GM23338 (cell line): ENCODE measurements around the gene LAMB3. TPM values are rescaled to one million over a fixed set of nuclear protein-coding genes. Genes with fewer than 3 reads are reported as not detected.

Experiments
- ATAC-seq: fragments of 200-7000 bp; cut with Tn5 transposase; 3 replicates; pipeline ENCODE4 v1.9.1; 2020
- DNase-seq: peaks from one replicate; pipeline ENCODE4 v3.0.0-alpha.2; 2015; ENCODE audit warnings: low spot score
- H2AFZ ChIP-seq: fragments of 200-600 bp; sonication (generic); 2 replicates; pipeline ENCODE4 v1.8.0; 2016; ENCODE audit warnings: antibody characterized with exemption, mild to moderate bottlenecking, moderate library complexity
- H3F3A ChIP-seq: fragments of 200-600 bp; sonication (generic); replicated peaks from 2 replicates; pipeline ENCODE4 v1.8.0; 2017; ENCODE audit warnings: antibody characterized with exemption, mixed run types, low read depth
- H3K27ac ChIP-seq: fragments of 200-600 bp; sonication (generic); 2 replicates; pipeline ENCODE4 v1.6.1; 2016; ENCODE audit warnings: low read depth
- H3K27me3 ChIP-seq: fragments of 200-600 bp; sonication (generic); 2 replicates; pipeline ENCODE4 v1.8.0; 2016; ENCODE audit warnings: mild to moderate bottlenecking, mixed run types, moderate library complexity; ENCODE audit not compliant: insufficient read depth
- H3K36me3 ChIP-seq: fragments of 200-600 bp; sonication (generic); 2 replicates; pipeline ENCODE4 v1.8.0; 2016; ENCODE audit warnings: mild to moderate bottlenecking; ENCODE audit not compliant: insufficient read depth
- H3K4me1 ChIP-seq: fragments of 200-600 bp; sonication (generic); 2 replicates; pipeline ENCODE4 v1.8.0; 2016; ENCODE audit warnings: mild to moderate bottlenecking, moderate library complexity; ENCODE audit not compliant: insufficient read depth
- H3K4me2 ChIP-seq: fragments of 200-600 bp; sonication (generic); 2 replicates; pipeline ENCODE4 v1.7.1; 2017; ENCODE audit warnings: mixed run types
- H3K4me3 ChIP-seq: fragments of 200-600 bp; sonication (generic); 2 replicates; pipeline ENCODE4 v1.6.1; 2016; ENCODE audit warnings: mixed run types
- H3K79me2 ChIP-seq: fragments of 200-600 bp; sonication (generic); replicated peaks from 2 replicates; pipeline ENCODE4 v1.8.0; 2017; ENCODE audit warnings: mild to moderate bottlenecking; ENCODE audit not compliant: insufficient read depth
- H3K9me2 ChIP-seq: fragments of 200-600 bp; sonication (generic); 2 replicates; pipeline ENCODE4 v1.8.0; 2017; ENCODE audit not compliant: insufficient read depth
- H4K20me1 ChIP-seq: fragments of 200-600 bp; sonication (generic); replicated peaks from 2 replicates; pipeline ENCODE4 v1.8.0; 2017; ENCODE audit warnings: mild to moderate bottlenecking; ENCODE audit not compliant: insufficient read depth
- H3K27ac Mint-ChIP-seq: 2 replicates; pipeline ENCODE4 v1.8.0; 2020; ENCODE audit warnings: inconsistent platforms, mild to moderate bottlenecking, moderate library complexity, mixed read lengths
- H3K27me3 Mint-ChIP-seq: 3 replicates; pipeline ENCODE4 v1.8.0; 2022; ENCODE audit warnings: low read depth, mild to moderate bottlenecking, moderate library complexity, mixed read lengths, inconsistent platforms; ENCODE audit not compliant: insufficient read depth, poor library complexity
- H3K36me3 Mint-ChIP-seq: 3 replicates; pipeline ENCODE4 v1.8.0; 2021; ENCODE audit warnings: low read depth, mild to moderate bottlenecking, inconsistent platforms, moderate library complexity, mixed read lengths
- H3K4me1 Mint-ChIP-seq: 3 replicates; pipeline ENCODE4 v1.8.0; 2020; ENCODE audit warnings: mild to moderate bottlenecking, inconsistent platforms, mixed read lengths
- H3K4me3 Mint-ChIP-seq: 3 replicates; pipeline ENCODE4 v1.8.0; 2021; ENCODE audit warnings: moderate library complexity, mild to moderate bottlenecking, inconsistent platforms, mixed read lengths
- H3K9me3 Mint-ChIP-seq: 3 replicates; pipeline ENCODE4 v1.8.0; 2020; ENCODE audit warnings: moderate library complexity, mild to moderate bottlenecking, inconsistent platforms, mixed read lengths
- EZH2phosphoT487 ChIP-seq: fragments of 200-600 bp; sonication (generic); IDR thresholded peaks from one replicate; pipeline ENCODE4 v1.8.1; 2018; ENCODE audit warnings: antibody characterized with exemption; ENCODE audit not compliant: unreplicated experiment
- JUNB ChIP-seq: IDR thresholded peaks from one replicate; pipeline ENCODE4 v1.6.1; 2016; ENCODE audit warnings: antibody characterized with exemption; ENCODE audit not compliant: unreplicated experiment
- NANOG ChIP-seq: IDR thresholded peaks from 2 replicates; pipeline ENCODE4 v1.6.1; 2016; ENCODE audit warnings: antibody characterized with exemption, borderline replicate concordance
- ZNF114 ChIP-seq: fragments of 250-450 bp; sonication (Bioruptor Pico); IDR thresholded peaks from 2 replicates; pipeline ENCODE4 v1.5.0; 2020; ENCODE audit warnings: mild to moderate bottlenecking, moderate library complexity
- polyA plus RNA-seq: library from polyadenylated mRNA; unstranded; fragments of >200 nt; fragmentation: Nextera tagmentation; extraction: Ambion mirVana; gene quantifications from 2 replicates; pipeline ENCODE4 v1.2.1, GENCODE V29; 2016
- total RNA-seq: library from RNA; depleted of rRNA; stranded (reverse); fragments of >200 nt; shearing (Covaris generic); gene quantifications from 2 replicates; pipeline ENCODE4 v1.2.3, GENCODE V29; 2014
- TF ChIP-seq, protein P1 (sequence below): fragments of 250-450 bp; sonication (Bioruptor Pico); IDR thresholded peaks from 2 replicates; pipeline ENCODE4 v1.5.0; 2020; ENCODE audit warnings: mild to moderate bottlenecking, moderate library complexity

The LAMB3 gene
- total and polyA plus RNA-seq, 2 experiments from 2014 or later: 0.05 to 0.52 TPM

GRCh38 chr1:209630383-209631225, 21.6 kb downstream of the LAMB3 start:
- no peaks in the 10 kb centered on the region for H4K20me1 ChIP-seq
- no peak overlapping the region for H3K4me3 ChIP-seq
- H3K4me1 ChIP-seq: peaks cover 15% of the 10 kb centered on the region
- H3K36me3 ChIP-seq: no peaks in the 10 kb centered on the region
- Mint-ChIP-seq H3K9me3 (no peaks in the 10 kb centered on the region; the same call in 2 of the 3 replicates), H3K4me3 (no peak overlapping the region), H3K36me3 (no peaks in the 10 kb centered on the region), H3K27me3 (peaks cover 9% of the 10 kb centered on the region), H3K4me1 (peaks cover 34% of the 10 kb centered on the region), H3K27ac (peak overlapping the region; percentile 36; the same call in 1 of the 2 replicates)
- peak overlapping the region; percentile 37 for H3K4me2 ChIP-seq
- H2AFZ ChIP-seq: peak overlapping the region; percentile 2; the same call in 1 of the 2 replicates
- no peak overlapping the region for H3K27ac ChIP-seq
- H3F3A ChIP-seq: no peaks in the 10 kb centered on the region
- peaks cover 5% of the 10 kb centered on the region; the same call in 1 of the 2 replicates for H3K9me2 ChIP-seq
- no peak for TF ChIP-seq JUNB
- TF ChIP-seq, protein P1, sequence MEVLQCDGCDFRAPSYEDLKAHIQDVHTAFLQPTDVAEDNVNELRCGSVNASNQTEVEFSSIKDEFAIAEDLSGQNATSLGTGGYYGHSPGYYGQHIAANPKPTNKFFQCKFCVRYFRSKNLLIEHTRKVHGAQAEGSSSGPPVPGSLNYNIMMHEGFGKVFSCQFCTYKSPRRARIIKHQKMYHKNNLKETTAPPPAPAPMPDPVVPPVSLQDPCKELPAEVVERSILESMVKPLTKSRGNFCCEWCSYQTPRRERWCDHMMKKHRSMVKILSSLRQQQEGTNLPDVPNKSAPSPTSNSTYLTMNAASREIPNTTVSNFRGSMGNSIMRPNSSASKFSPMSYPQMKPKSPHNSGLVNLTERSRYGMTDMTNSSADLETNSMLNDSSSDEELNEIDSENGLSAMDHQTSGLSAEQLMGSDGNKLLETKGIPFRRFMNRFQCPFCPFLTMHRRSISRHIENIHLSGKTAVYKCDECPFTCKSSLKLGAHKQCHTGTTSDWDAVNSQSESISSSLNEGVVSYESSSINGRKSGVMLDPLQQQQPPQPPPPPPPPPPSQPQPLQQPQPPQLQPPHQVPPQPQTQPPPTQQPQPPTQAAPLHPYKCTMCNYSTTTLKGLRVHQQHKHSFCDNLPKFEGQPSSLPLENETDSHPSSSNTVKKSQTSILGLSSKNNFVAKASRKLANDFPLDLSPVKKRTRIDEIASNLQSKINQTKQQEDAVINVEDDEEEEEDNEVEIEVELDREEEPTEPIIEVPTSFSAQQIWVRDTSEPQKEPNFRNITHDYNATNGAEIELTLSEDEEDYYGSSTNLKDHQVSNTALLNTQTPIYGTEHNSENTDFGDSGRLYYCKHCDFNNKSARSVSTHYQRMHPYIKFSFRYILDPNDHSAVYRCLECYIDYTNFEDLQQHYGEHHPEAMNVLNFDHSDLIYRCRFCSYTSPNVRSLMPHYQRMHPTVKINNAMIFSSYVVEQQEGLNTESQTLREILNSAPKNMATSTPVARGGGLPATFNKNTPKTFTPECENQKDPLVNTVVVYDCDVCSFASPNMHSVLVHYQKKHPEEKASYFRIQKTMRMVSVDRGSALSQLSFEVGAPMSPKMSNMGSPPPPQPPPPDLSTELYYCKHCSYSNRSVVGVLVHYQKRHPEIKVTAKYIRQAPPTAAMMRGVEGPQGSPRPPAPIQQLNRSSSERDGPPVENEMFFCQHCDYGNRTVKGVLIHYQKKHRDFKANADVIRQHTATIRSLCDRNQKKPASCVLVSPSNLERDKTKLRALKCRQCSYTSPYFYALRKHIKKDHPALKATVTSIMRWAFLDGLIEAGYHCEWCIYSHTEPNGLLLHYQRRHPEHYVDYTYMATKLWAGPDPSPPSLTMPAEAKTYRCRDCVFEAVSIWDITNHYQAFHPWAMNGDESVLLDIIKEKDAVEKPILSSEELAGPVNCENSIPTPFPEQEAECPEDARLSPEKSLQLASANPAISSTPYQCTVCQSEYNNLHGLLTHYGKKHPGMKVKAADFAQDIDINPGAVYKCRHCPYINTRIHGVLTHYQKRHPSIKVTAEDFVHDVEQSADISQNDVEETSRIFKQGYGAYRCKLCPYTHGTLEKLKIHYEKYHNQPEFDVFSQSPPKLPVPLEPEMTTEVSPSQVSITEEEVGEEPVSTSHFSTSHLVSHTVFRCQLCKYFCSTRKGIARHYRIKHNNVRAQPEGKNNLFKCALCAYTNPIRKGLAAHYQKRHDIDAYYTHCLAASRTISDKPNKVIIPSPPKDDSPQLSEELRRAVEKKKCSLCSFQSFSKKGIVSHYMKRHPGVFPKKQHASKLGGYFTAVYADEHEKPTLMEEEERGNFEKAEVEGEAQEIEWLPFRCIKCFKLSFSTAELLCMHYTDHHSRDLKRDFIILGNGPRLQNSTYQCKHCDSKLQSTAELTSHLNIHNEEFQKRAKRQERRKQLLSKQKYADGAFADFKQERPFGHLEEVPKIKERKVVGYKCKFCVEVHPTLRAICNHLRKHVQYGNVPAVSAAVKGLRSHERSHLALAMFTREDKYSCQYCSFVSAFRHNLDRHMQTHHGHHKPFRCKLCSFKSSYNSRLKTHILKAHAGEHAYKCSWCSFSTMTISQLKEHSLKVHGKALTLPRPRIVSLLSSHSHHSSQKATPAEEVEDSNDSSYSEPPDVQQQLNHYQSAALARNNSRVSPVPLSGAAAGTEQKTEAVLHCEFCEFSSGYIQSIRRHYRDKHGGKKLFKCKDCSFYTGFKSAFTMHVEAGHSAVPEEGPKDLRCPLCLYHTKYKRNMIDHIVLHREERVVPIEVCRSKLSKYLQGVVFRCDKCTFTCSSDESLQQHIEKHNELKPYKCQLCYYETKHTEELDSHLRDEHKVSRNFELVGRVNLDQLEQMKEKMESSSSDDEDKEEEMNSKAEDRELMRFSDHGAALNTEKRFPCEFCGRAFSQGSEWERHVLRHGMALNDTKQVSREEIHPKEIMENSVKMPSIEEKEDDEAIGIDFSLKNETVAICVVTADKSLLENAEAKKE (CRISPR knock-in tag): peak; percentile 53; the same call in 1 of the 2 replicates
- no peak for TF ChIP-seq EZH2phosphoT487
- TF ChIP-seq NANOG: peak; percentile 62
- no peak for TF ChIP-seq ZNF114 (CRISPR knock-in tag)
- no peaks in the 10 kb centered on the region for H3K27me3 ChIP-seq
- DNase-seq (peak; percentile 73), ATAC-seq (peak; percentile 68)
- H3K79me2 ChIP-seq: no peaks in the 10 kb centered on the region
